Upper lobe of left lung (tissue), 4 donors: ENCODE data around the gene PARD3B.

Source experiments
- POLR2AphosphoS5 ChIP-seq, 2 donors: sonication (generic); formaldehyde crosslinking; IDR thresholded peaks; one replicate each; pipeline ENCODE4 v1.5.1; 2017; ENCODE audit warnings: antibody characterized with exemption in 2 of 2
- TF ChIP-seq, protein P1 (sequence below), 6 experiments: fragments of 450-650 bp in 4 of 6; fragments of 200-600 bp in 2 of 6; sonication (generic) in 2 of 6; IDR thresholded peaks; one replicate each; pipeline ENCODE4 v1.5.1; 2016 to 2019; ENCODE audit warnings: antibody characterized with exemption in 6 of 6

DNA sequence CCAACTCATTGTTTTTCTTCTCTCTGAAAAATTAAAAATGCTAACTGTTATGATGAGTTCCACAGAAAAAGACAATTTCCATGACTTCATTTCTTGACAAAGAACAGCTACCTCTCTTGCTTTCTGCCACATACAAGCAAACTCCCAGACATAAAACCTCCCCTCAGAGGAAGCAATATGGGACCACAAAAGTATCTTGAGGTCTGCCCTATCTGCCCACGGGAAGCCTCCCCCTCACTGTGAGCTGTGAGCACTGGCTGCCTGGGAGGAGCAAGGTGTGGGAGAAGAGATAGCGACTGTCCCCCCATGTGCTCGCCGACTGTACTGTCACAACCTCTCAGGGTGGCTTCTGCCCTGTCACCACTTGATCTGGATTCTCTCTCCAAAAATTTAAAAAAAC is 1067.4 kb downstream of the PARD3B start:
- TF ChIP-seq, protein P1, sequence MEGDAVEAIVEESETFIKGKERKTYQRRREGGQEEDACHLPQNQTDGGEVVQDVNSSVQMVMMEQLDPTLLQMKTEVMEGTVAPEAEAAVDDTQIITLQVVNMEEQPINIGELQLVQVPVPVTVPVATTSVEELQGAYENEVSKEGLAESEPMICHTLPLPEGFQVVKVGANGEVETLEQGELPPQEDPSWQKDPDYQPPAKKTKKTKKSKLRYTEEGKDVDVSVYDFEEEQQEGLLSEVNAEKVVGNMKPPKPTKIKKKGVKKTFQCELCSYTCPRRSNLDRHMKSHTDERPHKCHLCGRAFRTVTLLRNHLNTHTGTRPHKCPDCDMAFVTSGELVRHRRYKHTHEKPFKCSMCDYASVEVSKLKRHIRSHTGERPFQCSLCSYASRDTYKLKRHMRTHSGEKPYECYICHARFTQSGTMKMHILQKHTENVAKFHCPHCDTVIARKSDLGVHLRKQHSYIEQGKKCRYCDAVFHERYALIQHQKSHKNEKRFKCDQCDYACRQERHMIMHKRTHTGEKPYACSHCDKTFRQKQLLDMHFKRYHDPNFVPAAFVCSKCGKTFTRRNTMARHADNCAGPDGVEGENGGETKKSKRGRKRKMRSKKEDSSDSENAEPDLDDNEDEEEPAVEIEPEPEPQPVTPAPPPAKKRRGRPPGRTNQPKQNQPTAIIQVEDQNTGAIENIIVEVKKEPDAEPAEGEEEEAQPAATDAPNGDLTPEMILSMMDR (IDR thresholded peaks at IDR 0.05): no peak
- no peak for TF ChIP-seq POLR2AphosphoS5 (IDR thresholded peaks at IDR 0.05)
